GM23248 (cell line): ENCODE measurements around the gene PCDHAC1. TPM values are rescaled to one million over a fixed set of nuclear protein-coding genes. Genes with fewer than 3 reads are reported as not detected.

Experiments
- DNase-seq: peaks from one replicate; pipeline ENCODE4 v3.0.0-alpha.2; 2015
- H2AFZ ChIP-seq: fragments of 200-600 bp; sonication (generic); 2 replicates; pipeline ENCODE4 v1.6.1; 2016; ENCODE audit warnings: antibody characterized with exemption
- H3F3A ChIP-seq: fragments of 200-600 bp; sonication (generic); 2 replicates; pipeline ENCODE4 v1.6.1; 2016; ENCODE audit warnings: mild to moderate bottlenecking, antibody characterized with exemption, mixed run types; ENCODE audit not compliant: insufficient read depth
- H3K27ac ChIP-seq: fragments of 200-600 bp; sonication (generic); 2 replicates; pipeline ENCODE4 v1.5.1; 2016; ENCODE audit warnings: mild to moderate bottlenecking
- H3K27me3 ChIP-seq: fragments of 200-600 bp; sonication (generic); replicated peaks from 2 replicates; pipeline ENCODE4 v1.6.1; 2016; ENCODE audit warnings: mild to moderate bottlenecking; ENCODE audit not compliant: insufficient read depth
- H3K36me3 ChIP-seq: fragments of 200-600 bp; sonication (generic); 2 replicates; pipeline ENCODE4 v1.6.1; 2016; ENCODE audit warnings: low read depth, mild to moderate bottlenecking
- H3K4me1 ChIP-seq: fragments of 200-600 bp; sonication (generic); 2 replicates; pipeline ENCODE4 v1.6.1; 2016; ENCODE audit warnings: mild to moderate bottlenecking; ENCODE audit not compliant: insufficient read depth
- H3K4me2 ChIP-seq: fragments of 200-600 bp; sonication (generic); one replicate; pipeline ENCODE4 v1.6.1; 2016; ENCODE audit warnings: mild to moderate bottlenecking; ENCODE audit not compliant: unreplicated experiment
- H3K4me3 ChIP-seq: fragments of 200-600 bp; sonication (generic); 2 replicates; pipeline ENCODE4 v1.5.1; 2016; ENCODE audit warnings: mild to moderate bottlenecking
- H3K79me2 ChIP-seq: fragments of 200-600 bp; sonication (generic); 2 replicates; pipeline ENCODE4 v1.6.1; 2016; ENCODE audit warnings: mild to moderate bottlenecking; ENCODE audit not compliant: insufficient read depth
- H3K9ac ChIP-seq: fragments of 200-600 bp; sonication (generic); 2 replicates; pipeline ENCODE4 v1.6.1; 2016; ENCODE audit warnings: mild to moderate bottlenecking
- H3K9me2 ChIP-seq: fragments of 200-600 bp; sonication (generic); 2 replicates; pipeline ENCODE4 v1.6.1; 2016; ENCODE audit warnings: mixed run types, mild to moderate bottlenecking, moderate library complexity; ENCODE audit not compliant: insufficient read depth
- H3K9me3 ChIP-seq: fragments of 200-600 bp; sonication (generic); one replicate; pipeline ENCODE4 v1.6.1; 2017; ENCODE audit warnings: low read depth
- H4K20me1 ChIP-seq: fragments of 200-600 bp; sonication (generic); 2 replicates; pipeline ENCODE4 v1.6.0; 2016; ENCODE audit not compliant: insufficient read depth
- EZH2 ChIP-seq: fragments of 200-600 bp; sonication (generic); IDR thresholded peaks from 2 replicates; pipeline ENCODE4 v1.6.1; 2018; ENCODE audit warnings: antibody characterized with exemption, mild to moderate bottlenecking; ENCODE audit not compliant: insufficient read depth, poor library complexity, severe bottlenecking
- EZH2phosphoT487 ChIP-seq: fragments of 200-600 bp; sonication (generic); IDR thresholded peaks from 2 replicates; pipeline ENCODE4 v1.6.1; 2018; ENCODE audit warnings: antibody characterized with exemption, moderate library complexity, mild to moderate bottlenecking, low read depth; ENCODE audit not compliant: insufficient read depth
- WGBS, 2 experiments: methylation state at CpG; one replicate each; pipeline ENCODE4 v1.1.6; 2015 to 2017; ENCODE audit warnings: low lambda C conversion rate in 2 of 2, low coverage in 1 of 2; ENCODE audit errors: missing lambda C conversion rate in 2 of 2; 5-methylcytosine and 5-hydroxymethylcytosine counted together
- in situ Hi-C: fragments of 300-500 bp; cut with MboI; formaldehyde crosslinking; loops from 2 replicates; pipeline ENCODE4 v1.15.0; 2020
- polyA plus RNA-seq: library from polyadenylated mRNA; unstranded; fragments of >200 nt; fragmentation: Nextera tagmentation; extraction: Ambion mirVana; gene quantifications from 2 replicates; pipeline ENCODE4 v1.2.1, GENCODE V29; 2016
- small RNA-seq: library from RNA; depleted of rRNA; stranded (forward); fragments of <200 nt; gene quantifications from one replicate; pipeline ENCODE3, GENCODE V24; 2014; ENCODE audit warnings: low read depth, low replicate concordance
- total RNA-seq: library from RNA; depleted of rRNA; stranded (reverse); fragments of >200 nt; shearing (Covaris generic); gene quantifications from 2 replicates; pipeline ENCODE4 v1.2.3, GENCODE V29; 2014; rRNA removed

PCDHAC1 gene
- total and polyA plus RNA-seq, 2 experiments from 2014 or later, result not detected

- H3K27me3 ChIP-seq, result no peaks in the 10 kb centered on the region
- TF ChIP-seq EZH2phosphoT487 (no peak), EZH2 (no peak)
- no peaks in the 10 kb centered on the region for H4K20me1 ChIP-seq
- H3K27ac ChIP-seq, result no peak overlapping the region
- H3K4me1 ChIP-seq, result no peaks in the 10 kb centered on the region
- no peaks in the 10 kb centered on the region for H3K9me2 ChIP-seq
- no peak overlapping the region for H3K4me2 ChIP-seq
- no peaks in the 10 kb centered on the region for H3K79me2 ChIP-seq
- no peak overlapping the region for H3K4me3 ChIP-seq
- 0 to 3% methylated on average over 3 of the region's 3 CpGs for WGBS, 2 experiments
- no peaks in the 10 kb centered on the region for H3K36me3 ChIP-seq
- in situ Hi-C loops, result no loop called here
- peak; percentile 29 for DNase-seq
- no peak overlapping the region for H3K9ac ChIP-seq
- no peak overlapping the region for H2AFZ ChIP-seq
- no peaks in the 10 kb centered on the region for H3F3A ChIP-seq
- no peaks in the 10 kb centered on the region for H3K9me3 ChIP-seq
Measured at GRCh38 chr5:140977003-140977402, 50.9 kb downstream of the PCDHAC1 start.

GRCh38 chr5:140978260-140978659 lies 52.2 kb downstream of the PCDHAC1 start:
- in situ Hi-C loops, result no loop called here
- Histone ChIP-seq H3K9me3 (no peaks in the 10 kb centered on the region), H3K27me3 (no peaks in the 10 kb centered on the region), H2AFZ (no peak overlapping the region), H3K36me3 (no peaks in the 10 kb centered on the region), H3K4me1 (no peaks in the 10 kb centered on the region), H3K79me2 (no peaks in the 10 kb centered on the region), H3K9me2 (no peaks in the 10 kb centered on the region), H3K4me2 (no peak overlapping the region), H3K9ac (no peak overlapping the region), H4K20me1 (no peaks in the 10 kb centered on the region), H3F3A (no peaks in the 10 kb centered on the region), H3K4me3 (no peak overlapping the region), H3K27ac (no peak overlapping the region)
- 15 to 38% methylated on average over 2 of the region's 2 CpGs for WGBS, 2 experiments
- no peak for DNase-seq
- TF ChIP-seq EZH2 (no peak), EZH2phosphoT487 (no peak)

DNA sequence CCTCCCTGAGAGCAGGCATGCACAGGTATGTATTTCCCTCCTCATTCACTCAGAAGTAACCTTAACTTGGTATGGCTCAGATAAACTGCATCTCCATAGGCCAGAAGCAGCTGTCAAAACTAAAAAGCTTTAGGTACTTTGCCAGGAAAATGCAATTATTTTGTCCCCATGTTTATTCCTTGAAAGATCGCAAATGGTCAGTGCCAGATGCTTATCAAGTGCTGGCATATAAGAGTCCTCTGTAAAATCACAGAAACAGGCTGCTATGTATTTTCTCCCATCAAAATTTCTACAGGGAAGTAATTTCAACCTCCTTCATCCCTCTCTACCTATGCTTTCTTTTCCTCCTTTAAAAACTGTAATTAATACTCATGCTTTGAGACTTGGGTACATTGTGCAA lies 52.9 kb downstream of the PCDHAC1 start:
- Histone ChIP-seq H3K4me3 (no peak overlapping the region), H2AFZ (no peak overlapping the region), H3K9ac (no peak overlapping the region), H3K9me3 (no peaks in the 10 kb centered on the region), H3K36me3 (no peaks in the 10 kb centered on the region), H3F3A (no peaks in the 10 kb centered on the region), H3K4me1 (no peaks in the 10 kb centered on the region), H4K20me1 (no peaks in the 10 kb centered on the region), H3K9me2 (no peaks in the 10 kb centered on the region), H3K27ac (no peak overlapping the region), H3K4me2 (no peak overlapping the region), H3K27me3 (no peaks in the 10 kb centered on the region), H3K79me2 (no peaks in the 10 kb centered on the region)
- no peak for DNase-seq
- WGBS, 2 experiments, result 43 to 53% methylated on average over 1 of the region's 1 CpG
- in situ Hi-C loops, result no loop called here
- TF ChIP-seq EZH2, result no peak
- no peak for TF ChIP-seq EZH2phosphoT487

Small RNAs within 50 kb of the gene (small RNA-seq; reads per million reads assigned to genes)
- gene AC010223.1, result not detected

Other genes starting within 250 kb of the PCDHAC1 start
- 75.7 and 85.0 TPM in 2 replicates for gene HARS1, start 234.9 kb upstream of the PCDHAC1 start, total RNA-seq
- 92.5 and 97.6 TPM in 2 replicates for gene HARS1, start 234.9 kb upstream of the PCDHAC1 start, polyA plus RNA-seq
- gene HARS2, start 234.8 kb upstream of the PCDHAC1 start, total RNA-seq, result 29.7 and 32.8 TPM in 2 replicates
- gene HARS2, start 234.8 kb upstream of the PCDHAC1 start, polyA plus RNA-seq, result 20.7 and 23.3 TPM in 2 replicates
- gene ZMAT2, start 225.9 kb upstream of the PCDHAC1 start, total RNA-seq, result 43.1 TPM in 2 replicates
- 34.7 and 36.3 TPM in 2 replicates for gene ZMAT2, start 225.9 kb upstream of the PCDHAC1 start, polyA plus RNA-seq
- gene PCDHA1, start 140.2 kb upstream of the PCDHAC1 start, total RNA-seq, result not detected in 2 replicates
- gene PCDHA1, start 140.2 kb upstream of the PCDHAC1 start, polyA plus RNA-seq, result not detected in 2 replicates
- gene PCDHA2, start 131.4 kb upstream of the PCDHAC1 start, total RNA-seq, result not detected in 2 replicates
- gene PCDHA2, start 131.4 kb upstream of the PCDHAC1 start, polyA plus RNA-seq, result 0.06 TPM in 1 of 2 replicates, not detected in the other
- not detected in 2 replicates for gene PCDHA3, start 125.2 kb upstream of the PCDHAC1 start, total RNA-seq
- 0.05 and 0.09 TPM in 2 replicates for gene PCDHA3, start 125.2 kb upstream of the PCDHAC1 start, polyA plus RNA-seq
- not detected in 2 replicates for gene PCDHA4, start 119.2 kb upstream of the PCDHAC1 start, total RNA-seq
- gene PCDHA4, start 119.2 kb upstream of the PCDHAC1 start, polyA plus RNA-seq, result not detected in 2 replicates
- gene PCDHA5, start 104.7 kb upstream of the PCDHAC1 start, total RNA-seq, result not detected in 2 replicates
- gene PCDHA5, start 104.7 kb upstream of the PCDHAC1 start, polyA plus RNA-seq, result not detected in 2 replicates
- gene PCDHA6, start 98.3 kb upstream of the PCDHAC1 start, total RNA-seq, result 0.13 and 0.22 TPM in 2 replicates
- 0.10 TPM in 1 of 2 replicates, not detected in the other for gene PCDHA6, start 98.3 kb upstream of the PCDHAC1 start, polyA plus RNA-seq
- gene PCDHA7, start 92.0 kb upstream of the PCDHAC1 start, total RNA-seq, result not detected in 2 replicates
- not detected in 2 replicates for gene PCDHA7, start 92.0 kb upstream of the PCDHAC1 start, polyA plus RNA-seq
- gene PCDHA8, start 85.1 kb upstream of the PCDHAC1 start, total RNA-seq, result not detected in 2 replicates
- gene PCDHA8, start 85.1 kb upstream of the PCDHAC1 start, polyA plus RNA-seq, result not detected in 2 replicates
- gene PCDHA9, start 77.9 kb upstream of the PCDHAC1 start, total RNA-seq, result not detected in 2 replicates
- gene PCDHA9, start 77.9 kb upstream of the PCDHAC1 start, polyA plus RNA-seq, result 0.04 TPM in 1 of 2 replicates, not detected in the other
- 0.11 and 0.13 TPM in 2 replicates for gene PCDHA10, start 70.4 kb upstream of the PCDHAC1 start, total RNA-seq
- 0.13 and 0.26 TPM in 2 replicates for gene PCDHA10, start 70.4 kb upstream of the PCDHAC1 start, polyA plus RNA-seq
- gene PCDHA11, start 57.3 kb upstream of the PCDHAC1 start, total RNA-seq, result not detected in 2 replicates
- not detected in 2 replicates for gene PCDHA11, start 57.3 kb upstream of the PCDHAC1 start, polyA plus RNA-seq
- gene PCDHA12, start 51.0 kb upstream of the PCDHAC1 start, total RNA-seq, result not detected in 2 replicates
- not detected in 2 replicates for gene PCDHA12, start 51.0 kb upstream of the PCDHAC1 start, polyA plus RNA-seq
- gene PCDHA13, start 44.2 kb upstream of the PCDHAC1 start, total RNA-seq, result not detected in 2 replicates
- not detected in 2 replicates for gene PCDHA13, start 44.2 kb upstream of the PCDHAC1 start, polyA plus RNA-seq
- gene PCDHAC2, start 40.2 kb downstream of the PCDHAC1 start, total RNA-seq, result not detected in 2 replicates
- not detected in 2 replicates for gene PCDHAC2, start 40.2 kb downstream of the PCDHAC1 start, polyA plus RNA-seq
- not detected in 2 replicates for gene PCDHB1, start 125.1 kb downstream of the PCDHAC1 start, total RNA-seq
- not detected in 2 replicates for gene PCDHB1, start 125.1 kb downstream of the PCDHAC1 start, polyA plus RNA-seq
- gene PCDHB2, start 168.3 kb downstream of the PCDHAC1 start, total RNA-seq, result 4.9 and 8.9 TPM in 2 replicates
- 4.4 and 6.0 TPM in 2 replicates for gene PCDHB2, start 168.3 kb downstream of the PCDHAC1 start, polyA plus RNA-seq
- gene PCDHB3, start 174.2 kb downstream of the PCDHAC1 start, total RNA-seq, result 0.76 and 1.1 TPM in 2 replicates
- gene PCDHB3, start 174.2 kb downstream of the PCDHAC1 start, polyA plus RNA-seq, result 0.23 and 0.24 TPM in 2 replicates
- gene PCDHB4, start 195.5 kb downstream of the PCDHAC1 start, total RNA-seq, result 0.22 and 0.63 TPM in 2 replicates
- gene PCDHB4, start 195.5 kb downstream of the PCDHAC1 start, polyA plus RNA-seq, result 0.60 and 1.0 TPM in 2 replicates
- 0.43 and 1.3 TPM in 2 replicates for gene PCDHB5, start 208.9 kb downstream of the PCDHAC1 start, total RNA-seq
- gene PCDHB5, start 208.9 kb downstream of the PCDHAC1 start, polyA plus RNA-seq, result 0.05 TPM in 1 of 2 replicates, not detected in the other
- 0.22 and 0.38 TPM in 2 replicates for gene PCDHB6, start 223.8 kb downstream of the PCDHAC1 start, total RNA-seq
- gene PCDHB6, start 223.8 kb downstream of the PCDHAC1 start, polyA plus RNA-seq, result 0.10 and 0.25 TPM in 2 replicates
- gene PCDHB7, start 246.3 kb downstream of the PCDHAC1 start, total RNA-seq, result 0.65 and 0.89 TPM in 2 replicates
- gene PCDHB7, start 246.3 kb downstream of the PCDHAC1 start, polyA plus RNA-seq, result 0.51 and 0.52 TPM in 2 replicates